ENCODE data around the gene ARPP21.

DNA sequence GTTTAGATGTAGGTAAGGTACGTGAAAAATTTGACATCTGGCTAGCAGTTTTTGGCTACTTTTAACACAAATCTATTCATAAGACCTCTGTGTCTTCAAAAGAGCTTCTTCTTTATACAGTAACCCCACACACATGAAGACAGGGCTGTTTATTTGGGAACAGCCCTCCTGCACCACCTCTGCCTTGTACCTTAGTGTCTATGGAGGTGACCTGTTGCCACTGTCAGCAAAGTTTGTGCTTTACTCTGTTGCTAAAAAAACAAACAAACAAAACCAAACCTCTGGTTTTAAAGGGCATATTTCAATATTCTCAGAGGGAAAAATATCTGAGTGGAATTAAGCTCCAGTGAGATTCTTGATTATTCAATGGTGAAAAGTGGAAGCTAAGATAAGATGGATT, 122.0 kb downstream of the ARPP21 start:
- TF ChIP-seq, protein P1, sequence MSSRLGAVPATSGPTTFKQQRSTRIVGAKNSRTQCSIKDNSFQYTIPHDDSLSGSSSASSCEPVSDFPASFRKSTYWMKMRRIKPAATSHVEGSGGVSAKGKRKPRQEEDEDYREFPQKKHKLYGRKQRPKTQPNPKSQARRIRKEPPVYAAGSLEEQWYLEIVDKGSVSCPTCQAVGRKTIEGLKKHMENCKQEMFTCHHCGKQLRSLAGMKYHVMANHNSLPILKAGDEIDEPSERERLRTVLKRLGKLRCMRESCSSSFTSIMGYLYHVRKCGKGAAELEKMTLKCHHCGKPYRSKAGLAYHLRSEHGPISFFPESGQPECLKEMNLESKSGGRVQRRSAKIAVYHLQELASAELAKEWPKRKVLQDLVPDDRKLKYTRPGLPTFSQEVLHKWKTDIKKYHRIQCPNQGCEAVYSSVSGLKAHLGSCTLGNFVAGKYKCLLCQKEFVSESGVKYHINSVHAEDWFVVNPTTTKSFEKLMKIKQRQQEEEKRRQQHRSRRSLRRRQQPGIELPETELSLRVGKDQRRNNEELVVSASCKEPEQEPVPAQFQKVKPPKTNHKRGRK (CRISPR knock-in tag; IDR thresholded peaks at IDR 0.05; ENCODE audit: borderline replicate concordance), result no peak
- TF ChIP-seq, protein P2, sequence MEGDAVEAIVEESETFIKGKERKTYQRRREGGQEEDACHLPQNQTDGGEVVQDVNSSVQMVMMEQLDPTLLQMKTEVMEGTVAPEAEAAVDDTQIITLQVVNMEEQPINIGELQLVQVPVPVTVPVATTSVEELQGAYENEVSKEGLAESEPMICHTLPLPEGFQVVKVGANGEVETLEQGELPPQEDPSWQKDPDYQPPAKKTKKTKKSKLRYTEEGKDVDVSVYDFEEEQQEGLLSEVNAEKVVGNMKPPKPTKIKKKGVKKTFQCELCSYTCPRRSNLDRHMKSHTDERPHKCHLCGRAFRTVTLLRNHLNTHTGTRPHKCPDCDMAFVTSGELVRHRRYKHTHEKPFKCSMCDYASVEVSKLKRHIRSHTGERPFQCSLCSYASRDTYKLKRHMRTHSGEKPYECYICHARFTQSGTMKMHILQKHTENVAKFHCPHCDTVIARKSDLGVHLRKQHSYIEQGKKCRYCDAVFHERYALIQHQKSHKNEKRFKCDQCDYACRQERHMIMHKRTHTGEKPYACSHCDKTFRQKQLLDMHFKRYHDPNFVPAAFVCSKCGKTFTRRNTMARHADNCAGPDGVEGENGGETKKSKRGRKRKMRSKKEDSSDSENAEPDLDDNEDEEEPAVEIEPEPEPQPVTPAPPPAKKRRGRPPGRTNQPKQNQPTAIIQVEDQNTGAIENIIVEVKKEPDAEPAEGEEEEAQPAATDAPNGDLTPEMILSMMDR (IDR thresholded peaks at IDR 0.05), result no peak
- TF ChIP-seq, protein P3, sequence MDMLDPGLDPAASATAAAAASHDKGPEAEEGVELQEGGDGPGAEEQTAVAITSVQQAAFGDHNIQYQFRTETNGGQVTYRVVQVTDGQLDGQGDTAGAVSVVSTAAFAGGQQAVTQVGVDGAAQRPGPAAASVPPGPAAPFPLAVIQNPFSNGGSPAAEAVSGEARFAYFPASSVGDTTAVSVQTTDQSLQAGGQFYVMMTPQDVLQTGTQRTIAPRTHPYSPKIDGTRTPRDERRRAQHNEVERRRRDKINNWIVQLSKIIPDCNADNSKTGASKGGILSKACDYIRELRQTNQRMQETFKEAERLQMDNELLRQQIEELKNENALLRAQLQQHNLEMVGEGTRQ (CRISPR knock-in tag; IDR thresholded peaks at IDR 0.05), result no peak
- TF ChIP-seq CREM (CRISPR knock-in tag; IDR thresholded peaks at IDR 0.05), result no peak

All from WTC11 (cell line).